Skin epidermis (tissue), 12 donors: Measurements from ENCODE around the gene LAMP1.
"Not testable (repeated sequence)": the region's sequence is repeated elsewhere in the genome, so short reads cannot be mapped to it uniquely, and the experiment has no call there.

ENCODE experiments used
- H3K27ac ChIP-seq, 21 experiments: fragments of 200-600 bp; sonication (generic) in 11 of 21; one replicate each; pipeline ENCODE4 v1.5.0; 2020; ENCODE audit warnings: mild to moderate bottlenecking in 3 of 21, inconsistent platforms in 2 of 21, moderate library complexity in 2 of 21
- H3K4me3 ChIP-seq, 7 experiments: fragments of 200-600 bp; sonication (generic) in 2 of 7; one replicate each; pipeline ENCODE4 v1.5.0; 2020; ENCODE audit warnings: inconsistent platforms in 2 of 7, mild to moderate bottlenecking in 2 of 7, moderate library complexity in 1 of 7

LAMP1 gene

DNA sequence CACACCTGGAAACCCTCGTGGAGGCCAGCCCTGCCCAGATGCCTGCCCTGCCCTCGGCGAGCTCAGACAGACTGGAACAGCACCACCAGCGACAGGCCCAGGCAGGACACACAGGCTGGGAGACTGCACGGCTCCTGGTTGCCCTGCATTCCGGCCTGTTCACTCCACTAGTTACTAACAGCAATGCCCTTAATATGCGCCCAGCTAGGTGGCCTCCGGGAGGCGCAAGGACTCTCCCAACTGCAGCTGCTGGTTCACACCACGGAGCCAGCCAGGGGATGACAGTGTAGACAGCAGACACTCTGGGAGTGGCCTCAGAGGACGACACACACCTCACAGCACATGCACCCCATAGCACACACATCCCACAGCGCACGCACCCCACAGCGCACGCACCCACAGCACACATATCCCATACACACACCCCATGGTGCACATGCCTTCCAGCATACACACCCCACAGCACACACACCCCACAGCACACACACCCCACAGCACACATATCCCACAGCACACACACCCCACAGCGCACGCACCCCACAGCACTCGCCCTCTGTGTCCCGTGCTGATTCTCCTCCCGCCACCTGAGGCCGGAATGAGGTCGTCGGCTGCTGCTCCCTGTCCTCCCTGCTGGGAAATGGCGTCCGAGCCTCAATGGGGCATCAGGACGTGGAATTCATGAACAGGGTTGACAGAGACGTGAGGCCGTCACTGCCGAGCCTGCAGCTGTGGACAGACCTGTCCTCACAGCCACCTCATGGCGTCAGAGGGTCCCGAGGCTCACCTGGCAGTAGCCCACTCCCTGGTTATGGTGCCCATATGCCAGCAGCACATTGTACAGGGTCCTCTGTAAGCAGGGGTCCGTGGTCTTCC is 53.3 kb downstream of the LAMP1 start:
- peak overlapping the region in 3 of 21 experiments; percentile 31 to 43 (median 39) for H3K27ac ChIP-seq
- H3K4me3 ChIP-seq: no peak overlapping the region

DNA sequence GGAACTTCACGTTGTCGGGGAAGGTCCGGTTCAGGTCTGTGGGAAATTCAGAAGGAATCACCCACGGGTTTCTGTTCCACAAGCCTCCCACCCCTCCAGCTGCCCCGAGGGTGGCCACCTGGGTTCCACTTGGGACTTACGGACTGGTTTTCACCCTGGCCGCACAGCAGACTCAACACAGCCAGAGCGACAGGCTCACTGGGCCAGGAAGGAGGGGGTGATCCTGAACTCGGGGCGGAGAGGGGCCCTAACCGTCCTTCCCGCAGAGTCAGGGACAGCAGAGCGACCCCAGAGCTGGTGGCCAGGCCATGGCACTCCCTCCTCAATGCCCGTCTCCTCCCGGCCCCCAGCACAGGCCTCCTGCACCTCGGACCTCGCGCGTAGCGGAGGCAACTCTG is 53.9 kb downstream of the LAMP1 start:
- Histone ChIP-seq H3K4me3 (no peak overlapping the region), H3K27ac (peak overlapping the region in 1 of 21 experiments; percentile 0)

DNA sequence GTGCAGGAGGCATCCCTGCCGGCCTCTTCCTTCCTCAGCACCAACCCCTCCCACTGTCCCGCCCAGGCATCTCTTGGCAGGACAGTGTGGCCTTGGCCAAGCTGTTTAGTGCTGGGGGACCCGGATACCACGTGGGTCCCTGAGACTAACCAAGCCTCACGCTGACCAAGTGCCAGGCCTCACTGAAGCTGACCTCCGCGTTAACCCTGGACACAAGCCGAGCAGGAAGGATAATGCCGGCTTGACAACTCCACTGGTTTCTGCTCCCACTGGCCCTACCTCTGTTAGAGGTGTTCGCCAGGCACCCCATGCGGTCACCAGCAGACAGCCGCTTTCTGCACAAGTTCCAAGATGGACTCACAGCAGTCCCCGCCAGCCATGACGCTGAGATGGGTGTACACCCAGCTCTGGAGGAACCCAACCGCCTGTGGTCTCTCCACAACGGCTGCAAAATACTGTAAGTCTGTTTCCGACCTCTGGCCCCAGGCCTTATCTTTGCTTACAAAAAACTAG is 54.5 kb downstream of the LAMP1 start:
- Histone ChIP-seq H3K4me3 (no peak overlapping the region), H3K27ac (no peak overlapping the region)

DNA sequence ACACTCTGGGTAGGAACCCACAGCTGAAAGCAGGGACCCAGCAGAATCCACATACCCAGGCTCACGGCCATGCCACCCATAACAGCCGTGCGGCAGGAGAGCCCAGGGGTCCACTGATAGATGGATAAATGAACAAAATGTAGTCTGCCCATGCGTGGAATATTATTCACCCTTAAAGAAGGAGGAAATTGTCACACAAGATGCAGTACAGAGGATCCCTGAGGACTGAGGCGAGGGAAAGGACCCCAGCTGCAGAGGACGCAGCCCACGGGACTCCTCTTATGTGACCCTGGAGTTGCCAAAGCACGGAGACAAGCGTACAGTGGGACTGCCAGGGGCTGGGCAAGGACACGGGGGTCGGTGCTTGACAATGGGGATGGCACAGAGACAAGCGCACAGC is 56.2 kb downstream of the LAMP1 start:
- H3K27ac ChIP-seq: no peak overlapping the region
- no peak overlapping the region for H3K4me3 ChIP-seq

DNA sequence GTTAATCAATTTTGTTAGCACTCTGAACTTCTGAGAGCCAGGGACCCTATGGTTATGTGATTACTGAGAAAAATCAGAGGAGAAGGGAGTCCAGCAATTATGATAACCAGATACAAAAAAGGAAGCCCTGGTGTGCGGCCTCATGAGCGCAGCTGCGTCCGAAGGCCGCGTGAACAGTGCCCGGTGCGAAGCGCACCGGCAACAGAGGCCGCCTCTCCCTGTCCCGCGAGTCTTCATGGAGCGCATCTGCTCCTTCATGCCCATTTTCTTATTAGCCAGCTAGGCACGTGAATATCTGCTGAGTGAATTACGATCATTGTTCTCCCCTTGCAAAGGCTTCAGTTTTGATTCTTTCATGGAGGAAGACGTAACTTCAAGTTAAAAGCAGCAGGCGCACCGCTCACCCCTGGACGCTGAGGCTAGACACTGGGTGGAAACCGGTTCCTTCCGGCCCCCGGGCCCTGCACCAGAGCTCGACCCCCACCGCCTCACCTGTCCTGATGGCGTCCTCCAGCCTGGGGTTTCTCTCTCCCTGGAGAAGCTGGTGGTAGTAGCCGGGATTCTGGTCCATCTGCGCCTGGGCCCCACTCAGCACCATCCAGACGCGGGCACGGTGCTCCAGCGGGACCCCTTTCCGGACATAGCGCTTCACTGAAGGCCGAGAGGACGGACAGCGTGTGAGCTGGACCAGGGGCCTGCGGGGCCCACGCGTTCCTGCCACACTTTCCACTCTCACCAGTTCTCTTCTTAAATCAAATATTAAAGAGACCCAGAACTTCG is 58.0 kb downstream of the LAMP1 start:
- no peak overlapping the region for H3K4me3 ChIP-seq

DNA sequence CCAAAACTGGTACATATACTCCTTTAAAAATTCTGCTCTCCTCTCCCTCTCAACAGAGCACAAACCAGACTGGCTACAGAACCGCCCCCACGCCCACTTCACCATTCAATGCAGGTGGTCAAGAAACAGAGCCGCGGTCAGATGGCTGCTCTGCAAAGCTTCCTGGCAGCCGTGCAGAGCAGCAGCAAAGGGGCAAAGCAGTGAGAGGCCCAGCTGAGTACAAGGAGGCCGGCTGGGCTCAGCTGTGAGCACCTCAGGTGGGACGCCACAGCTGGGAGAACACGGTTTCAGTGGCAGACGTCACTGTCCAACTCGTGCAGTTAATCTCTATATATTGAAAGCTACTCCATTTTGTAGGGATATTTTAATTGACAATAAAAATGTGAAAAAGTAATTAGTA is 58.6 kb downstream of the LAMP1 start:
- Histone ChIP-seq H3K27ac (no peak overlapping the region), H3K4me3 (no peak overlapping the region)

More for the DNA sequence above, 58.0 kb downstream of the LAMP1 start:
- no peak overlapping the region for H3K27ac ChIP-seq

DNA sequence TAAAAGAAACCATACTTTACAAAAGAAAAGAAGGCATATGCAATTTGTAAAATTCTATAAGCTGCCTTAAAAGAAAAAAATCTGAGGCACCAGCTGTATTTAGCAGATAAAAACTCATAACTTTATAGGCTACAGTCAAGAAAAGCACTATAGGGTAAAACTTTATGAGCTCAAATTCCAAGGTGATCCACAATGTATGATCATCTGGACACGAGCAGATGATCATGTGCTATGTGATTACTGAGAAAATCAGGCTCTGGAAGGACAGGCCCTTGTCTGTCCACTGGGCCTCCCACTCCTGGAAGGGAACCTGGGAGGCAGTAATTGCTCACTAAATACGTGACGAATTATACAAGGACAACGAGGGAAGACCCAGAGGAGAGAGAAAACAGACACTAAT is 59.6 kb downstream of the LAMP1 start:
- Histone ChIP-seq H3K27ac (no peak overlapping the region), H3K4me3 (no peak overlapping the region)

DNA sequence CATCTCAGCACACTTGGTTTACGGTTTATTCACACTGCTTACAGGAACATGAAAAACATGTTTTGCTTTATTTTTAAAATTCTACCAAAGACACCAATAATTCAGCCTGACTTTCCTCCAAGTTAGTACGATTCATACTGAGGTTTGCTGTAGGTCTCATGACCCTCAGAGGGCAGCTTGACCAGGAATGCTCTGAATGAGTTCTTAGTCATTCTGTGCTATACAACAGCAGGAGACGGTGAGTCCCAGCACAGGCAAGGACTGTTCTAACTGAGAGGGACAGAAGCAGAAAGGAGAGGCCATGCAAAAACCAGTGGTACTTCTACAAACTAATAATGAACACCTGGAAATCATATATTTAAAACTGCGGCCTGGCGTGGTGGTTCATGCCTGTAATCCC is 60.5 kb downstream of the LAMP1 start:
- Histone ChIP-seq H3K27ac (no peak overlapping the region), H3K4me3 (no peak overlapping the region)

DNA sequence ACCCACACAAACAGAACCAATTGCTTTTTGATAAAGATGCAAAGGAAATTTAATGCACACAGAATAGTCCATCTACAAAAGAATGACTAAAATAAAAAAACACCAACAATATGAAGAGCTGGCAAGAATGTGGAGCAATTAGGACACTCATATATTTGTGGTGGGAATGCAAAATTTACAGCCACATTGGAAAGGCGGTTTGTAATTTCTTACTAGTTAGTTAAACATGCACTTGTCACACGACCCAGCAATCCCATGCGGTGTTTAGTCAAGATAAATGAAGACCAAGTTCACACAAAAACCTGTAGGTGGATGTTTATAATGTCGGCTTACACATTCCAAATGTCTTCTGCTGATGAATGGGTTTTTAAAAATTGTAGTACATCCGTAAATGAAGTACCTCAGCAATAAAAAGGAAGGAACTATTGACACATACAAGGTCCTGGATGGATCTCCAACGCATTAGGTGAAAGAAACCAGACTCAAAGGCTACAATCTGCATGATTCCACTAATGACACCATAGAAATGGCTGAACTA is 61.7 kb downstream of the LAMP1 start:
- H3K27ac ChIP-seq: no peak overlapping the region
- no peak overlapping the region for H3K4me3 ChIP-seq

DNA sequence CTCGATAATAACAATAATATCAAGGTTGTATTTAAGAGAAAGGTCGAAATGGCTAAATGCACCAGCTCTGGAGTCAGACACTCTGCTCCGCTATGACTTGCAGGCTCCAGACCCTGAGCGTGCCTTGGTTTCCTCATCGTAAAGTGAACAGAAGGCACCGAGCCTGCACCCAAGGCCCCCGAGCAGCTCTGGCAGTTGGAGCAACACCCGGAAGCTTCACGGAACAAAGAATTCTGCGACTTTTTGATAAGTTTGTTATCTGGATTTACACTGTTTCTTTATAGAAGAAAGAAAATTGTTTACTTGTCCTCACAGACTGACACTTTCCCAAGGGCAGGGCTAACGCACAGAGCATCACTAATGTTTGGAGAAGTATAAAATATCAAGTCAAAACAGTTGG is 62.5 kb downstream of the LAMP1 start:
- Histone ChIP-seq H3K27ac (no peak overlapping the region), H3K4me3 (no peak overlapping the region)

DNA sequence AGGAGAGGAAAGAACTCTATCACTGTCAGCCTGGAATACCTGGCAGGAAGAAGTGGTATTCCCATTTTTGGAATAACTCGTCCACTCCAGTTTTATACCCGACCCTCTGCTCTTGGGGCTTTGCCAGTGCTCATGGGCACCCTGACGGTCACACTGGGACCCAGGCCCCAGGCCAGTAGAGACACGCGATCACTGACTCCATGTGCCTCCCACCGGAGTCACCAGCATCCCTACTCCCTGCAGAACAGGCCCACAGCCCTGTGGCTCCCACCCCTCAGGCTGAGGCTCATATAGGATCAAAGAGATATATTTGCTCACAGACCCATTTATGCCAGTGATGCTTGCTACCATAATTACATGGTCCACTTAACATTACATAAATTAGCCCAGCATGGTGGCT is 63.4 kb downstream of the LAMP1 start:
- no peak overlapping the region for H3K27ac ChIP-seq
- H3K4me3 ChIP-seq: no peak overlapping the region

DNA sequence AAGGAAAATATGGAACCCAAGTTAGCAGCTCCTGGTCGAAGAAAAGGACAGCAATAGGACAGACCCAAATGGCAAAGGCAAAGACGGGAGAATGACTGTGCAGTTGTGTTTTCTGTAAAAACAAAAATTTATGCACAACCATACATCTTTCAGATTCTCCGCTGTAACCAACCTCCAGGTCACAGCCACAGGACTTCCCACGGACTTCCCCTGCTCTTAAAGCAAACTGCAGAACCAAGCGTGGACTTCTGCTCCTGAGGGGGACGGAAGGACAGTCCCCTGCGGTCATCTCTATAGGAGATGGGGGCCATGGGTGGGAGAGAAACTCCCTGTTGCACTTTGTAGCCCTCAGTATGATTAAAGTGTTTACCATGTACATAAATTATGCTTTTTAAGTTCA is 64.4 kb downstream of the LAMP1 start:
- no peak overlapping the region for H3K27ac ChIP-seq
- no peak overlapping the region for H3K4me3 ChIP-seq

DNA sequence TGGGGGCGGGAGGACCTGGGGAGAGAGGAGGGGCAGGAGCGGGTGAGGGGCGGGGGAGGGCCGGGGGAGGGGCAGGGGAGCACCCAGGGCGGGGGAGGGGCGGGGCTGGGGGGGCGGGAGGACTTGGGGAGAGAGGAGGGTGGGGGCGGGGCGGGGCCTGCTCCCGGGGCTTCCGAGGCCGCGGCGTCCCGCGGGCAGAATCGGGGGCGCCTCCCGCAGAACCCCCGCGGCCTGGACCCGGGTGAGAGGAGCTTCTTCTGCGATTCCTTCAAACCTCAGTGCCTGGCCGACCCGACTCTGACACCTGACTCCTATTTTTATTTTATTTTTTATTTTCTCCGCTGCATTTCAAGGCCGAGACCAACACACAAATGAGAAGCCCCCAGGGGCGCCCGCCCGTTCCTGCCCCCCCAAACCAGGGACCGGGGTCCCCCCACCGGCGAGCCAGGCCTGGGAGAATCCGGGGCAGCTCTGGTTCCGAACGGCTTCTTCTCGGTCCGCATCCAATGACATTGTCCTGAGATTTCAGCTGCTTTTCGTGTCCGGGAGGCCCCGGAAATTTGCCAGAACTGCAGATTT is 67.4 kb downstream of the LAMP1 start:
- peak overlapping the region; percentile 29 to 62 (median 34) for H3K4me3 ChIP-seq
- H3K27ac ChIP-seq: peak overlapping the region in 15 of 21 experiments; percentile 29 to 85 (median 69)

DNA sequence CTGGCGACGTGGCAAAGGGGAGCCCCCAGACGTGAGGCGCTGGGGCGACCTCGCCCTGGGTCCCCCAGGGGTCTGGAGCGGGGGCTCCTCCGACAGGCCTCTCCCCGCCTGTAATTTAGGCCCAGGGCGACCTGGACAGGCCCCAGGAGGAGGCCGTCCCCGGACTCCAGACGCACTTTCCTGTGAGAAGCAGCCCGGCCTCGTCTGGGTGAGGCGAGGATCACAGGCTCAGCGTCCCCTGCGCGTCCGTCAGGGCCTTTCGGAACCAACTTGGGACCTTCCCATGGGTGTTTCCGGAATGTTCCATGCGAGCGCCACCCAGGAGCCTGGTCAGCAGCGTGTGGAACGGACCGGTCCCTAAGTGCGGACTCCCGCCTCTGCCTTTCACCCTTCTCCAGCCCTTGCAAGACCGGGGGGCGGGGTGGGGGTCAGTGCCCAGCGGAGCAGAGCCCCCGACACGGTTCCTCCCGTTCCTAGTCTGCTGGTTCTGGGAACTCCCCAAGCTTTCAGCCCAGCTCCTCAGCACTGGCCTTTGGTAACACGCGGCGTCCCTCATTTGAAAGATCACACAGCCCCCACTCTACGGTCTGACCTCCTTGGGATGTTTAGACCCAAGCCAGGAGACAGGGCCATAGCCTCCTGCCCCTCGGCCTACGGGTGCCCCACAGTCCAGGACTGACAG is 68.0 kb downstream of the LAMP1 start:
- Histone ChIP-seq H3K27ac (peak overlapping the region in 15 of 21 experiments; percentile 29 to 85 (median 69)), H3K4me3 (peak overlapping the region; percentile 29 to 62 (median 34))

DNA sequence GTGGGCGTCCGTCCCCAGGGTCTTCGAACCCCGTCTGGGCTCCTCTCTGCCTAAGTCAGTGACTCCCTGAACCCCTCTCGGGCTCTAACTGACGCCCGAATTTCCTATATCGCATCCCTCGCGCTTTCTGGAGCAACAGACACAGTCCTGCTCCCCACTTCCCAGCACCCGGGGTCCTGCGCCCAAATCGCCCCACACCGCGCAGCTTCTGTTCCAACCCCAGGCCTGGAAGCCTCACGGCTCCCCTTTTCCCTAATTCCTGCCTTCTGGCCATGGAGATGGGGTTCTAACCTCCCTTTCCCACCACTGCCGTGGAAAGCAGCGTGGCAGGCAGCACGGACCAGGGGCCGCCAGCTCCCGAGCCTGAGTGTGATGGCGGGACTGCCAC is 68.5 kb downstream of the LAMP1 start:
- H3K27ac ChIP-seq: no peak overlapping the region
- H3K4me3 ChIP-seq: no peak overlapping the region

DNA sequence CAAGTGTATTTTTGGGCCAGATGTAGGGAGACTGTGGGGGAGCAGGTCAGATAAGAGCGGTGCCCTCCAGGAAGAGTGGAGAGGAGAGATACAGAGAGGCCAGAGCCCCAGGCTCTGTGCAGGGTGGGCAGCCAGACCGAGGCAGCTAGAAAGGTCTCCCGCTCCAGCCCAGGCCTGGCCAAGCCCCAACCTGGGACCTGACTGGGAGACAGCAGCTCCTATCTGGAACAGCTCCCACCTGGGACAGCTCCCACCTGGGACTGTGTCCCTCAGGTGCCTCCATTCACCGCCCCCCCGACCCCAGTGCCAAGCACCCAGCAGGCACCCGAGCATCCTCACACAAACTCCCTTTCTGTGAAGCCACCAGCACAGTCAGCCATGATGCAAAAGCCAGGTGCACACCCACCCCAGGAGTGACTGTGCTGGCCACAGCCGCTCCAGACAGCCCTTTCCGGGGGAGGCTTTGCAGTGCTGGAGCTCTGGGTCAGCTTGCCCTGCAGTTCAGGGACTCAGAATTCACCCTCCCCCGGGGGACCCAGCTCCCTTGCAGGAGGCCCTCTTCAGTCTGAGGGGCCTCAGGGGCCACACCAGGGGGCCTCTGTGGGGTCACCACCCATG is 69.0 kb downstream of the LAMP1 start:
- H3K27ac ChIP-seq: no peak overlapping the region

DNA sequence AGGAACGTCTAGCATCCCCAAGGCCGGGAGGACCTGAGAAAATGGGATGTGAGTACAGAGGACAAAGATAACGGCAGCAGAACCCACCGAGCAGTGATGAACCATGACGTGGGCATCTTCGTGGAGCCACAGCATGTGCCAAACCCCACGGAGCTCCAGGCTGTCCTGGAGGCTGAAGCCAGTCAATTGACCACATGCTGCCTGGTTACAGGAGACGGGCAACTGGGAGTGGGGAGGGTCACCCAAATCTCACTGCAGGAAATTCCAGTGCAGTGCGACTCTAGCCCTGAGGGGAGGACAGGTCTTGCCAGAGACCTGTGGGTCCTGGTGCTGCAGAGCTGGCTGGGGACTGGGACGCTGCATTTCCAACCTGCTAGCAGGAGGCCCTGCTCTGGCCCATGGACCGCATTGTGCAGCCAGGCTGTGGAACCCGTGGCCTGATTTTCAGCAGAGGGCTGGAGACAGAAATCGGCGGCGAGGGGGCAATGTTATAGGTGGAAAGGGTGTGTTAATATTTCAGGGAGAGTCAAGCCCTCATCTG is 70.1 kb downstream of the LAMP1 start:
- Histone ChIP-seq H3K4me3 (no peak overlapping the region), H3K27ac (no peak overlapping the region)

More for the DNA sequence above, 69.0 kb downstream of the LAMP1 start:
- H3K4me3 ChIP-seq: no peak overlapping the region

DNA sequence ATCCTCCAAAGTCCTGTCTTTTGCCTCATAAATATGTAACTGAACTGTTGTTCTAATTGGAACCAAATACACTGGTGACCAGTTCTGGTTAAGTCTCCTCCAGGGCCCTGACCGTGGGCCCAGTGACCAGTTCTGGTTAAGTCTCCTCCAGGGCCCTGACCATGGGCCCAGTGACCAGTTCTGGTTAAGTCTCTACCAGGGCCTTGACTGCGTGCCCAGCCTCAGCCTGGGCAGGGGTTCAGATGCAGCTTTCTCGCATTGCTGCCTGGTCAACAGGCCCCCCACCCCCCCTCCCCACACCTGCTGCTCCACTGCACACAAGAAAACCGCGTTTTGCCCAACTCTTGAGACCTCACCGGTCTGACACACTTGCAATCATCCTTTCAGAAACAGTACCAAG is 70.7 kb downstream of the LAMP1 start:
- no peak overlapping the region for H3K27ac ChIP-seq
- no peak overlapping the region for H3K4me3 ChIP-seq

DNA sequence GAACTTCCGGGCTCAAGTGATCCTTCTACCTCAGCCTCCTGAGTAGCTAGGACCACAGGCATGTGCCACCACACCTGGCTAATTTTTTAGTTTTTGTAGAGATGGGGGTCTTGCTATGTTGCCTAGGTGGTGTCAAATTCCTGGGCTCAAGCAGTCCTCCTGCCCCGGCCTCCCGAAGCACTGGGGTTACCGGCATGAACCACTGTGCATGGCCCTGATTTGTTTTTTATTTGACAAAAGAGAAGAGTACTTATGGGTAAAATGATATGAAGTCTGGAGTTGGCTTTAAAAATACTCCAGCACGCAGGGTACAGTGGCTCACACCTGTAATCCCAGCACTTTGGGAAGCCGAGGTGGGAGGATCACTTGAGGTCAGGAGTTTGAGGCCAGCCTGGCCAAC is 71.3 kb downstream of the LAMP1 start:
- H3K27ac ChIP-seq, H3K4me3 ChIP-seq: not testable (repeated sequence)
